ENCODE data around the gene IMPDH2. TPM values are rescaled to one million over a fixed set of nuclear protein-coding genes. Genes with fewer than 3 reads are reported as not detected.

IMPDH2 gene
- total RNA-seq, 1 donor from 2014 or later = 100 TPM

GRCh38 chr3:49057268-49057667 lies 28.1 kb upstream of the IMPDH2 start:
- peaks cover 2% of the 10 kb centered on the region for H3K9me3 Mint-ChIP-seq (ENCODE audit: unreplicated experiment)
- DNase-seq = no peak
- no peak overlapping the region for H3K27ac Mint-ChIP-seq (ENCODE audit: unreplicated experiment)
- H3K4me1 Mint-ChIP-seq (ENCODE audit: low read depth, unreplicated experiment) = no peaks in the 10 kb centered on the region
- H3K4me3 Mint-ChIP-seq (ENCODE audit: unreplicated experiment) = no peak overlapping the region
- TF ChIP-seq CTCF (IDR thresholded peaks at IDR 0.05; ENCODE audit: partially characterized antibody, unreplicated experiment) = no peak
- peaks cover 2% of the 10 kb centered on the region for H3K27me3 Mint-ChIP-seq (ENCODE audit: unreplicated experiment)
- H3K36me3 Mint-ChIP-seq (ENCODE audit: unreplicated experiment) = peaks cover 3% of the 10 kb centered on the region

GRCh38 chr3:49054344-49054862 lies 25.2 kb upstream of the IMPDH2 start:
- no peaks in the 10 kb centered on the region for H3K4me1 Mint-ChIP-seq (ENCODE audit: low read depth, unreplicated experiment)
- H3K27me3 Mint-ChIP-seq (ENCODE audit: unreplicated experiment) = peaks cover 4% of the 10 kb centered on the region
- H3K27ac Mint-ChIP-seq (ENCODE audit: unreplicated experiment) = no peak overlapping the region
- no peak for TF ChIP-seq CTCF (IDR thresholded peaks at IDR 0.05; ENCODE audit: partially characterized antibody, unreplicated experiment)
- H3K36me3 Mint-ChIP-seq (ENCODE audit: unreplicated experiment) = peaks cover 3% of the 10 kb centered on the region
- no peak overlapping the region for H3K4me3 Mint-ChIP-seq (ENCODE audit: unreplicated experiment)
- DNase-seq = no peak
- peaks cover 2% of the 10 kb centered on the region for H3K9me3 Mint-ChIP-seq (ENCODE audit: unreplicated experiment)

- peaks cover 3% of the 10 kb centered on the region for H3K36me3 Mint-ChIP-seq (ENCODE audit: unreplicated experiment)
- H3K9me3 Mint-ChIP-seq (ENCODE audit: unreplicated experiment) = peaks cover 2% of the 10 kb centered on the region
- H3K27ac Mint-ChIP-seq (ENCODE audit: unreplicated experiment) = no peak overlapping the region
- H3K27me3 Mint-ChIP-seq (ENCODE audit: unreplicated experiment) = peaks cover 4% of the 10 kb centered on the region
- H3K4me3 Mint-ChIP-seq (ENCODE audit: unreplicated experiment) = no peak overlapping the region
- no peak for DNase-seq
- no peak for TF ChIP-seq CTCF (IDR thresholded peaks at IDR 0.05; ENCODE audit: partially characterized antibody, unreplicated experiment)
- no peaks in the 10 kb centered on the region for H3K4me1 Mint-ChIP-seq (ENCODE audit: low read depth, unreplicated experiment)
Observed at GRCh38 chr3:49053543-49053942, 24.3 kb upstream of the IMPDH2 start.

- no peak for DNase-seq
- H3K4me3 Mint-ChIP-seq (ENCODE audit: unreplicated experiment) = no peak overlapping the region
- H3K9me3 Mint-ChIP-seq (ENCODE audit: unreplicated experiment) = no peaks in the 10 kb centered on the region
- no peak overlapping the region for H3K27ac Mint-ChIP-seq (ENCODE audit: unreplicated experiment)
- TF ChIP-seq CTCF (IDR thresholded peaks at IDR 0.05; ENCODE audit: partially characterized antibody, unreplicated experiment) = no peak
- peaks cover 4% of the 10 kb centered on the region for H3K27me3 Mint-ChIP-seq (ENCODE audit: unreplicated experiment)
- H3K36me3 Mint-ChIP-seq (ENCODE audit: unreplicated experiment) = peaks cover 5% of the 10 kb centered on the region
- H3K4me1 Mint-ChIP-seq (ENCODE audit: low read depth, unreplicated experiment) = no peaks in the 10 kb centered on the region
Observed at GRCh38 chr3:49035281-49035680, 6.1 kb upstream of the IMPDH2 start.

- Mint-ChIP-seq H3K4me1 (ENCODE audit: low read depth, unreplicated experiment) (no peaks in the 10 kb centered on the region), H3K36me3 (ENCODE audit: unreplicated experiment) (peaks cover 5% of the 10 kb centered on the region), H3K27ac (ENCODE audit: unreplicated experiment) (no peak overlapping the region), H3K4me3 (ENCODE audit: unreplicated experiment) (no peak overlapping the region), H3K9me3 (ENCODE audit: unreplicated experiment) (peaks cover under 1% of the 10 kb centered on the region), H3K27me3 (ENCODE audit: unreplicated experiment) (peaks cover 7% of the 10 kb centered on the region)
- DNase-seq = no peak
- no peak for TF ChIP-seq CTCF (IDR thresholded peaks at IDR 0.05; ENCODE audit: partially characterized antibody, unreplicated experiment)
Observed at GRCh38 chr3:49034650-49035049, 5.5 kb upstream of the IMPDH2 start.

Data from glutamatergic neuron (in vitro differentiated cells).